Smooth muscle cell of the pulmonary artery (primary cell): Measurements from ENCODE around the gene DNTT. TPM values are rescaled to one million over a fixed set of nuclear protein-coding genes. Genes with fewer than 3 reads are reported as not detected.

Experiments used
- total RNA-seq: library from RNA; depleted of rRNA; stranded (reverse); fragments of >200 nt; gene quantifications from 2 replicates; pipeline ENCODE4 v1.2.3, GENCODE V29; 2014

The DNTT gene
- total RNA-seq, result not detected in 2 replicates

GRCh38 chr10:96304230-96304629, at the start of gene DNTT:
TSS of gene DNTT (plus strand) at chr10:96304434. CDS start at chr10:96304498, 64 bp downstream.

GRCh38 chr10:96271016-96271815, 33.0 kb upstream of the DNTT start, which contains the start of gene BLNK:
TSS of gene BLNK (minus strand) at chr10:96271569. CDS start at chr10:96271398, 171 bp downstream.

GRCh38 chr10:96358851-96359540, 54.8 kb downstream of the DNTT start, which contains the start of gene OPALIN:
TSS of gene OPALIN (minus strand) at chr10:96359002. CDS start at chr10:96358896, 106 bp downstream.

Other genes starting within 250 kb of the DNTT start
- 7.8 and 11.1 TPM in 2 replicates for gene ZNF518A, start 174.1 kb upstream of the DNTT start, total RNA-seq
- 0.07 TPM in 1 of 2 replicates, not detected in the other for gene BLNK, start 32.9 kb upstream of the DNTT start, total RNA-seq
- gene OPALIN, start 54.6 kb downstream of the DNTT start, total RNA-seq, result not detected in 2 replicates
- gene TLL2, start 209.5 kb downstream of the DNTT start, total RNA-seq, result 0.13 and 0.23 TPM in 2 replicates